Right lobe of liver (tissue), 6 donors: ENCODE data around the gene CYB561A3. TPM values are rescaled to one million over a fixed set of nuclear protein-coding genes. Genes with fewer than 3 reads are reported as not detected.

Source experiments
- ATAC-seq, 4 donors: fragments of 200-7000 bp; cut with Tn5 transposase; one replicate each; pipeline ENCODE4 v1.9.1; 2020; ENCODE audit warnings: mild to moderate bottlenecking in 4 of 4, moderate library complexity in 4 of 4
- DNase-seq, 3 donors: peaks; one replicate each; pipeline ENCODE4 v3.0.0-alpha.2; 2020
- H3K27ac ChIP-seq, 3 donors: fragments of 200-600 bp; one replicate each; pipeline ENCODE4 v1.8.0; 2022
- H3K27me3 ChIP-seq, 2 donors: fragments of 200-600 bp; one replicate each; pipeline ENCODE4 v1.8.0; 2022
- H3K36me3 ChIP-seq, 4 donors: fragments of 200-600 bp; sonication (generic) in 1 of 4; one replicate each; pipeline versions ENCODE4 v1.5.1 to v1.8.0; 2017 to 2022; ENCODE audit warnings: control low read depth in 1 of 4
- H3K4me1 ChIP-seq, 4 donors: fragments of 200-600 bp; sonication (generic) in 1 of 4; one replicate each; pipeline versions ENCODE4 v1.5.1 to v1.8.0; 2017 to 2022; ENCODE audit warnings: control low read depth in 1 of 4
- H3K4me3 ChIP-seq, 3 donors: fragments of 200-600 bp; one replicate each; pipeline ENCODE4 v1.8.0; 2022
- H3K9me3 ChIP-seq, 4 donors: fragments of 200-600 bp; sonication (generic) in 1 of 4; one replicate each; pipeline versions ENCODE4 v1.5.1 to v1.8.0; 2017 to 2022; ENCODE audit warnings: control low read depth in 1 of 4
- CTCF ChIP-seq, 4 donors: fragments of 200-600 bp in 3 of 4; fragments of 450-650 bp in 1 of 4; IDR thresholded peaks; one replicate each; pipeline versions ENCODE4 v1.5.1 to v1.8.0; 2016 to 2022; ENCODE audit warnings: antibody characterized with exemption in 4 of 4, mild to moderate bottlenecking in 2 of 4
- POLR2A ChIP-seq: fragments of 450-650 bp; IDR thresholded peaks from one replicate; pipeline ENCODE4 v1.6.1; 2017; ENCODE audit warnings: antibody characterized with exemption, mild to moderate bottlenecking
- WGBS: methylation state at CpG from one replicate; pipeline ENCODE4 v1.1.6; 2018; ENCODE audit warnings: low coverage, low lambda C conversion rate; ENCODE audit not compliant: insufficient coverage; ENCODE audit errors: missing lambda C conversion rate; 5-methylcytosine and 5-hydroxymethylcytosine counted together
- intact Hi-C, 2 donors: fragments of 100-400 bp; cut with DNase I; formaldehyde crosslinking; loops; one replicate each; pipeline versions ENCODE4 v1.11.2 to v1.14.1; 2022
- total RNA-seq, 6 experiments: library from RNA; depleted of rRNA in 2 of 6; stranded (reverse); fragments of >200 nt in 2 of 6; fragmentation: NEBNext Ultra II Directional in 3 of 6; extraction: Animal tissue kit (Norgen Biotek cat#: 25700) in 3 of 6; gene quantifications; one replicate each; pipeline versions ENCODE4 v1.1.0 to v1.2.4, GENCODE V29; 2016 to 2023
- donor health status: DM: no; HTN: yes; CAD: no.
- donor health status: DM: no; HTN: no; CAD: no.
- donor health status: DM: no; HTN: no; CAD: no.
- donor health status: DM: no; HTN: yes; CAD: no.
- donor health status: DM: no; HTN: yes; CAD: no.

CYB561A3 gene
- total RNA-seq, 6 experiments from 2014 or later, result 25.6 to 41.8 (median 35.2) TPM

GRCh38 chr11:61347916-61348461, 13.7 kb downstream of the CYB561A3 start:
- DNase-seq, result peak; percentile 64 to 71 (median 67)
- ATAC-seq, result peak; percentile 59 to 82 (median 72)
- H3K27ac ChIP-seq, result peak overlapping the region in 1 of 3 donors; percentile 8

GRCh38 chr11:61345954-61346843, 15.5 kb downstream of the CYB561A3 start:
- Histone ChIP-seq H3K27me3 (no peaks in the 10 kb centered on the region), H3K27ac (no peak overlapping the region), H3K4me1 (peaks cover 0 to 8% (median 0%) of the 10 kb centered on the region in 4 donors), H3K4me3 (no peak overlapping the region), H3K36me3 (peaks cover 0 to 33% (median 15%) of the 10 kb centered on the region in 4 donors), H3K9me3 (no peaks in the 10 kb centered on the region)
- WGBS, result 80% methylated on average over 1 of the region's 14 CpGs
- TF ChIP-seq CTCF (IDR thresholded peaks at IDR 0.05) (no peak), POLR2A (no peak)
- ATAC-seq (peak in 3 of 4 donors; percentile 11 to 15 (median 15)), DNase-seq (no peak)
- intact Hi-C loops, result no loop called here

More at GRCh38 chr11:61347916-61348461, 13.7 kb downstream of the CYB561A3 start:
- Histone ChIP-seq H3K36me3 (peaks cover 0 to 26% (median 8%) of the 10 kb centered on the region in 4 donors), H3K9me3 (no peaks in the 10 kb centered on the region), H3K4me3 (no peak overlapping the region), H3K4me1 (peaks cover 0 to 8% (median 0%) of the 10 kb centered on the region in 4 donors), H3K27me3 (no peaks in the 10 kb centered on the region)
- intact Hi-C loops, result no loop called here
- no peak for TF ChIP-seq POLR2A
- TF ChIP-seq CTCF (IDR thresholded peaks at IDR 0.05), result no peak
- 11% methylated on average over 9 of the region's 11 CpGs for WGBS

- TF ChIP-seq CTCF (IDR thresholded peaks at IDR 0.05) (no peak), POLR2A (no peak)
- ATAC-seq, result no peak
Observed at GRCh38 chr11:61345170-61345610, 16.5 kb downstream of the CYB561A3 start.

GRCh38 chr11:61343792-61344745, 17.6 kb downstream of the CYB561A3 start:
- ATAC-seq (no peak), DNase-seq (no peak)
- H3K9me3 ChIP-seq, result no peaks in the 10 kb centered on the region
- no peak for TF ChIP-seq POLR2A
- no peak overlapping the region for H3K4me3 ChIP-seq
- intact Hi-C loops, result no loop called here
- no peak overlapping the region for H3K27ac ChIP-seq
- H3K27me3 ChIP-seq, result no peaks in the 10 kb centered on the region
- H3K4me1 ChIP-seq, result peaks cover 0 to 8% (median 0%) of the 10 kb centered on the region in 4 donors
- H3K36me3 ChIP-seq, result peaks cover 0 to 35% (median 17%) of the 10 kb centered on the region in 4 donors
- WGBS, result 91% methylated on average over 20 of the region's 29 CpGs

More at GRCh38 chr11:61345170-61345610, 16.5 kb downstream of the CYB561A3 start:
- Histone ChIP-seq H3K27ac (no peak overlapping the region), H3K9me3 (no peaks in the 10 kb centered on the region), H3K4me1 (peaks cover 0 to 8% (median 0%) of the 10 kb centered on the region in 4 donors), H3K27me3 (no peaks in the 10 kb centered on the region), H3K4me3 (no peak overlapping the region), H3K36me3 (peaks cover 0 to 34% (median 13%) of the 10 kb centered on the region in 4 donors)
- intact Hi-C loops, result no loop called here
- DNase-seq, result no peak
- WGBS, result no CpG with 5 or more reads among the region's 4 CpGs
